ENCODE results near the gene TOMM70. TPM values are rescaled to one million over a fixed set of nuclear protein-coding genes. Genes with fewer than 3 reads are reported as not detected.

The TOMM70 gene
- total and polyA plus RNA-seq, 10 of the 15 experiments (the other 5 are each of a cell fraction or from before 2014, with no cell fraction given), result 12.7 to 64.1 (median 41.3) TPM

- TF ChIP-seq ZBTB11 (CRISPR knock-in tag; IDR thresholded peaks at IDR 0.05) (no peak), SREBF2 (IDR thresholded peaks at IDR 0.05; ENCODE audit: low read length) (no peak), NR2F1 (conservative IDR thresholded peaks at IDR 0.05) (no peak), CHD4 (IDR thresholded peaks at IDR 0.05) (no peak)
Measured at GRCh38 chr3:100429187-100429716, 28.4 kb upstream of the TOMM70 start (continued).

GRCh38 chr3:100427699-100428098 is 26.8 kb upstream of the TOMM70 start:
- 50% methylated on average over 2 of the region's 2 CpGs for WGBS (ENCODE audit: insufficient coverage, insufficient replicate concordance, low lambda C conversion rate, missing lambda C conversion rate)
- ChIA-PET SMC1A (ENCODE audit: uncharacterized antibody, unreplicated experiment) (no interaction called here), RAD21 (ENCODE audit: unreplicated experiment) (interaction anchor here (0.8 kb wide), 1 partner anchor 273 kb away, joined by 3 read pairs; no protein-coding TSS in a partner anchor), CTCF (no interaction called here), POLR2A (interaction anchor here (0.7 kb wide), 1 partner anchor 72 kb away, joined by 4 read pairs; no protein-coding TSS in a partner anchor)
- FAIRE-seq (no peak), DNase-seq (ENCODE audit: low read depth, low spot score) (no peak), ATAC-seq (no peak)
- H3K4me1 ChIP-seq (ENCODE audit: control insufficient read depth, insufficient read depth, low read length), result no peaks in the 10 kb centered on the region
- no TSS peak for BruUV-seq (replicated peaks)
- H3K9ac ChIP-seq (ENCODE audit: control insufficient read depth, insufficient read depth, low read length), result no peak overlapping the region
- no peak overlapping the region for H3K27ac ChIP-seq (ENCODE audit: control insufficient read depth, insufficient read depth)
- H3K4me3 ChIP-seq, result no peak overlapping the region
- H4K20me1 ChIP-seq (ENCODE audit: control insufficient read depth, insufficient read depth), result no peaks in the 10 kb centered on the region
- no peaks in the 10 kb centered on the region for H3K27me3 ChIP-seq (replicated peaks in 1 of 2; ENCODE audit: control insufficient read depth in 2 of 2, insufficient read depth in 2 of 2, low read length in 1 of 2)
- H3K79me2 ChIP-seq (ENCODE audit: control insufficient read depth, insufficient read depth, low read length), result no peaks in the 10 kb centered on the region
- intact Hi-C loops (cut with micrococcal nuclease; ENCODE audit: unreplicated experiment), result no loop called here
- in situ Hi-C loops (cut with MboI), result no loop called here
- H2AFZ ChIP-seq (ENCODE audit: control insufficient read depth, low read depth, low read length), result no peak overlapping the region
- no peak for TF ChIP-seq MTA2 (IDR thresholded peaks at IDR 0.05; ENCODE audit: low read depth)
- no peak overlapping the region for H3K4me2 ChIP-seq (ENCODE audit: control insufficient read depth, insufficient read depth)
- H3K36me3 ChIP-seq (ENCODE audit: control insufficient read depth in 2 of 2, insufficient read depth in 2 of 2, low read length in 1 of 2), result no peaks in the 10 kb centered on the region
- no peaks in the 10 kb centered on the region for H3K9me3 ChIP-seq (replicated peaks; ENCODE audit: control insufficient read depth, insufficient read depth, low read length)
